ENCODE results near the gene C16orf87. TPM values are rescaled to one million over a fixed set of nuclear protein-coding genes. Genes with fewer than 3 reads are reported as not detected.
"Not testable (repeated sequence)": the region's sequence is repeated elsewhere in the genome, so short reads cannot be mapped to it uniquely, and the experiment has no call there.

Gene C16orf87
- polyA plus RNA-seq, 1 donor (not counting 4 experiments of a cell fraction or from before 2014, with no cell fraction given), result 10.2 TPM

GRCh38 chr16:46873201-46873600 lies 42.2 kb upstream of the C16orf87 start:
- FAIRE-seq (no peak), DNase-seq (ENCODE audit: low read depth, low spot score) (no peak)
- Histone ChIP-seq H3K9me1 (ENCODE audit: control insufficient read depth, extremely low read depth, insufficient read depth, low read length) (no peaks in the 10 kb centered on the region), H3K27me3 (ENCODE audit: control insufficient read depth, extremely low read depth, insufficient read depth, low read length) (no peaks in the 10 kb centered on the region), H3K4me1 (ENCODE audit: control insufficient read depth, extremely low read depth, insufficient read depth, low read length) (no peaks in the 10 kb centered on the region), H3K27ac (ENCODE audit: control insufficient read depth, insufficient read depth, low read length) (no peak overlapping the region), H3K4me2 (ENCODE audit: control insufficient read depth, extremely low read depth, insufficient read depth, low read depth, low read length) (no peak overlapping the region), H3K4me3 (ENCODE audit: control insufficient read depth in 2 of 3, extremely low read depth in 1 of 3, insufficient read depth in 2 of 3, low read depth in 1 of 3, low read length in 3 of 3) (no peak overlapping the region), H2AFZ (ENCODE audit: control insufficient read depth, low read length) (no peak overlapping the region), H4K20me1 (ENCODE audit: control insufficient read depth, extremely low read depth, insufficient read depth, low read length) (no peaks in the 10 kb centered on the region), H3K79me2 (ENCODE audit: control insufficient read depth, insufficient read depth, low read length) (no peaks in the 10 kb centered on the region), H3K36me3 (ENCODE audit: control insufficient read depth in 2 of 2, extremely low read depth in 1 of 2, insufficient read depth in 2 of 2, low read length in 2 of 2) (no peaks in the 10 kb centered on the region), H3K9me3 (ENCODE audit: control insufficient read depth, low read depth, low read length) (no peaks in the 10 kb centered on the region), H3K9ac (ENCODE audit: control insufficient read depth, extremely low read depth, insufficient read depth, low read length) (no peak overlapping the region)
- no peak for TF ChIP-seq EZH2 (IDR thresholded peaks at IDR 0.05; ENCODE audit: low read length)
- TF ChIP-seq CTCF (optimal IDR thresholded peaks at IDR 0.05 in 1 of 3, IDR thresholded peaks at IDR 0.05 in 1 of 3, conservative IDR thresholded peaks at IDR 0.05 in 1 of 3; ENCODE audit: extremely low read depth in 1 of 3, insufficient read depth in 2 of 3, low read length in 3 of 3), result no peak
- dilution Hi-C loops (cut with MboI; ENCODE audit: extremely low pct_ligation_motif_present, low sequenced_read_pairs), result no loop called here

DNA sequence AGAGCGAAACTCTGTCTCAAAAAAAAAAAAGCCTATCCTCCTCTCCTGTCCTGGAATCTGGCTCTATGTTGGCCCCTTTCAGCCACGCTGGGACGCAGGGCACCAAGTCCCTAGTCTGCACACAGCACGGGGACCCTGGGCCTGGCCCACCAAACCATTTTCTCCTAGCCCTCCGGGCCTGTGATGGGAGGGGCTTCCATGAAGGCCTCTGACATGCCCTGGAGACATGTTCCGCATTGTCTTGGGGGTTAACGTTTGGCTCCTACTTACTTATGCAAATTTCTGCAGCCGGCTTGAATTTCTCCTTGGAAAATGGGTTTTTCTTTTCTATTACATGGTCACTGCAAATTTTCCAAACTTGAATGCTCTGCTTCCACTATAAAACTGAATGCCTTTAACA lies 40.6 kb upstream of the C16orf87 start:
- TF ChIP-seq CTCF (optimal IDR thresholded peaks at IDR 0.05 in 1 of 3, IDR thresholded peaks at IDR 0.05 in 1 of 3, conservative IDR thresholded peaks at IDR 0.05 in 1 of 3; ENCODE audit: extremely low read depth in 1 of 3, insufficient read depth in 2 of 3, low read length in 3 of 3) (no peak), EZH2 (IDR thresholded peaks at IDR 0.05; ENCODE audit: low read length) (no peak)
- no peaks in the 10 kb centered on the region for H3K9me1 ChIP-seq (ENCODE audit: control insufficient read depth, extremely low read depth, insufficient read depth, low read length)
- no peaks in the 10 kb centered on the region for H3K36me3 ChIP-seq (ENCODE audit: control insufficient read depth in 2 of 2, extremely low read depth in 1 of 2, insufficient read depth in 2 of 2, low read length in 2 of 2)
- H3K9ac ChIP-seq (ENCODE audit: control insufficient read depth, extremely low read depth, insufficient read depth, low read length), result no peak overlapping the region
- no peak for FAIRE-seq
- no peaks in the 10 kb centered on the region for H4K20me1 ChIP-seq (ENCODE audit: control insufficient read depth, extremely low read depth, insufficient read depth, low read length)
- no peaks in the 10 kb centered on the region for H3K79me2 ChIP-seq (ENCODE audit: control insufficient read depth, insufficient read depth, low read length)
- no peaks in the 10 kb centered on the region for H3K9me3 ChIP-seq (ENCODE audit: control insufficient read depth, low read depth, low read length)
- H2AFZ ChIP-seq (ENCODE audit: control insufficient read depth, low read length), result no peak overlapping the region
- H3K27me3 ChIP-seq (ENCODE audit: control insufficient read depth, extremely low read depth, insufficient read depth, low read length), result no peaks in the 10 kb centered on the region
- no peak overlapping the region for H3K27ac ChIP-seq (ENCODE audit: control insufficient read depth, insufficient read depth, low read length)
- no peaks in the 10 kb centered on the region for H3K4me1 ChIP-seq (ENCODE audit: control insufficient read depth, extremely low read depth, insufficient read depth, low read length)
- H3K4me2 ChIP-seq (ENCODE audit: control insufficient read depth, extremely low read depth, insufficient read depth, low read depth, low read length), result no peak overlapping the region
- no peak for DNase-seq (ENCODE audit: low read depth, low spot score)
- dilution Hi-C loops (cut with MboI; ENCODE audit: extremely low pct_ligation_motif_present, low sequenced_read_pairs), result no loop called here
- no peak overlapping the region for H3K4me3 ChIP-seq (ENCODE audit: control insufficient read depth in 2 of 3, extremely low read depth in 1 of 3, insufficient read depth in 2 of 3, low read depth in 1 of 3, low read length in 3 of 3)

- dilution Hi-C loops (cut with MboI; ENCODE audit: extremely low pct_ligation_motif_present, low sequenced_read_pairs), result not testable (repeated sequence)
Observed at GRCh38 chr16:46868891-46869290, 37.9 kb upstream of the C16orf87 start.

DNA sequence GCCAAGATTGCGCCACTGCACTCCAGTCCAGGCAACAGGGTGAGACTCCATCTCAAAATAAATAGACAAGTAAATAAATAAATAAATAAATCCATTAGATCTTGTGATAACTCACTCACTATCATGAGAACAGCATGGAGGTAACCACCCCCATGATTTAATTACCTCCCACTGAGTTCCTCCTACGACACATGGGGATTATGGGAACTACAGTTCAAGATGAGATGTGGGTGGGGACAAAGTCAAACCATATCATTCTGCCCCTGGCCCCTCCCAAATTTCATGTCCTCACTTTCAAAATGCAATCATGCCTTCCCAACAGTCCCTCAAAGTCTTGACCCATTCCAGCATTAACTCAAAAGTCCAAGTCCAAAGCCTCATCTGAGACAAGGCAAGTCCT lies 36.5 kb upstream of the C16orf87 start:
- dilution Hi-C loops (cut with MboI; ENCODE audit: extremely low pct_ligation_motif_present, low sequenced_read_pairs); H2AFZ ChIP-seq (ENCODE audit: control insufficient read depth, low read length); H3K4me3 ChIP-seq (ENCODE audit: control insufficient read depth in 2 of 3, extremely low read depth in 1 of 3, insufficient read depth in 2 of 3, low read depth in 1 of 3, low read length in 3 of 3); H3K79me2 ChIP-seq (ENCODE audit: control insufficient read depth, insufficient read depth, low read length); H3K4me2 ChIP-seq (ENCODE audit: control insufficient read depth, extremely low read depth, insufficient read depth, low read depth, low read length); H3K9me1 ChIP-seq (ENCODE audit: control insufficient read depth, extremely low read depth, insufficient read depth, low read length); DNase-seq (ENCODE audit: low read depth, low spot score); H3K4me1 ChIP-seq (ENCODE audit: control insufficient read depth, extremely low read depth, insufficient read depth, low read length); H3K27ac ChIP-seq (ENCODE audit: control insufficient read depth, insufficient read depth, low read length); H4K20me1 ChIP-seq (ENCODE audit: control insufficient read depth, extremely low read depth, insufficient read depth, low read length); FAIRE-seq; H3K9ac ChIP-seq (ENCODE audit: control insufficient read depth, extremely low read depth, insufficient read depth, low read length); H3K36me3 ChIP-seq (ENCODE audit: control insufficient read depth in 2 of 2, extremely low read depth in 1 of 2, insufficient read depth in 2 of 2, low read length in 2 of 2); H3K9me3 ChIP-seq (ENCODE audit: control insufficient read depth, low read depth, low read length); H3K27me3 ChIP-seq (ENCODE audit: control insufficient read depth, extremely low read depth, insufficient read depth, low read length): not testable (repeated sequence)

More at GRCh38 chr16:46868891-46869290, 37.9 kb upstream of the C16orf87 start:
- not testable (repeated sequence) for DNase-seq (ENCODE audit: low read depth, low spot score); H3K79me2 ChIP-seq (ENCODE audit: control insufficient read depth, insufficient read depth, low read length); H3K4me1 ChIP-seq (ENCODE audit: control insufficient read depth, extremely low read depth, insufficient read depth, low read length); H3K4me3 ChIP-seq (ENCODE audit: control insufficient read depth in 2 of 3, extremely low read depth in 1 of 3, insufficient read depth in 2 of 3, low read depth in 1 of 3, low read length in 3 of 3); FAIRE-seq; H3K9me3 ChIP-seq (ENCODE audit: control insufficient read depth, low read depth, low read length); H3K36me3 ChIP-seq (ENCODE audit: control insufficient read depth in 2 of 2, extremely low read depth in 1 of 2, insufficient read depth in 2 of 2, low read length in 2 of 2); H3K27ac ChIP-seq (ENCODE audit: control insufficient read depth, insufficient read depth, low read length); H3K9me1 ChIP-seq (ENCODE audit: control insufficient read depth, extremely low read depth, insufficient read depth, low read length); H3K27me3 ChIP-seq (ENCODE audit: control insufficient read depth, extremely low read depth, insufficient read depth, low read length); H3K9ac ChIP-seq (ENCODE audit: control insufficient read depth, extremely low read depth, insufficient read depth, low read length); H2AFZ ChIP-seq (ENCODE audit: control insufficient read depth, low read length); H4K20me1 ChIP-seq (ENCODE audit: control insufficient read depth, extremely low read depth, insufficient read depth, low read length); H3K4me2 ChIP-seq (ENCODE audit: control insufficient read depth, extremely low read depth, insufficient read depth, low read depth, low read length)
